GM18499 (cell line): ENCODE measurements around the gene TNS3.
"Not testable (repeated sequence)": the region's sequence is repeated elsewhere in the genome, so short reads cannot be mapped to it uniquely, and the experiment has no call there.

Experiments
- ATAC-seq: cut with Tn5 transposase; IDR thresholded peaks from one replicate; pipeline ENCODE4 v1.9.1; 2021; ENCODE audit warnings: moderate number of reproducible peaks; ENCODE audit not compliant: insufficient read depth, unreplicated experiment

The TNS3 gene

DNA sequence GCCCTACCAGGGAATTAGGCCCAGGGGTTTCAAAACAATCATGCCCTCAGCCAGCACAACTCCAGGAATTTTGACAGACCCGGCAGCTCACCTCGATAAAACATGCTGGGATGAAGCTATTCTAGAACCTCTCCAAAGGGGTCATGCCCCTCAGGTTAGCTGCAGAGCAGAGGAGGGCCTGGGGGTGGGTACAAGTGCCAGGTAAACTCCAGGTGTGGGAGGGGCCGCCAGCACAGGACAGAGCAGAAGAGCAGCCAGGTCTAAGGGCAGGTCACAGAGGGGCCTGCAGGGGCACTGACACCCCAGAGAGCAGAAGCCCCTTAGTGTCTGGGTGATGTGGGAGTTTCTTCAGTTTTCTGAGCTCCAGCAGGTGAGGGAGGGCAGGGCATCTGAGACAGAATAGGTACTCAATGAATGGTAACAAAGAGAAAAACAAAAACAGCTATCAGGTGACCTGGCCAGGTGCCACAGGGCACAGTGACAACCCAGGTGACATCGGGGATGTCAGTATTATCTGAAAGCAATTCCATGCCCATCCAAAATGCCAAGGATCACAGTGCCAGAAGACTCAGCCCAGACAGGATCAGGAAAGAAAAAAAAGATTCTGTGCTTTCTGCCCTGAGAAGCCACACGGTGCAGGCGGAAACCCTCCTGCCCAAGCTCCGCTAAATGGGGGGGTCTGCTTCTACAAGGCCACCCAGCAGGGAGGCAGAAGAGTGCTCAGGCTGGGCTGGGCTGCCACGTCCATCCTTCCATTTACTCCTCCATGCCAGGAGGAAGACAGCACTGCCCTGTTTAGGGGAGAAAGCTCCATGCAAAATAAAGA lies 104.5 kb downstream of the TNS3 start:
- no peak for ATAC-seq

DNA sequence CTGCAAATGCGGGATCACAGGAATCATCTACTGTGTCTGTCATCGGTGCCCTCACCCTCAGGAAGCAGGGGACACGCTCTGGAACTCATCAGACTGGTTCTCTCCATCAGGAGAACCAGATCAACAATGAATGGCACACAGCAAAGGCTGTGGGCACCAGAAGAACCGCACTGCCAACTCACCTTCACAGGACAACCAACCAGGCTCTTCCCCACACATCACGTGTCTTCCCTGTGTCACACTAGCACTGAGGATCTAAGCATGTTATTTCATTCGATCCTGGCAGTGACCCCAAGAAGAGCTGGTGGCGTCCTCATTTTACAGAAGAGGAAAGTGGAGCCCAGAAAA lies 106.1 kb downstream of the TNS3 start:
- ATAC-seq = no peak

GRCh38 chr7:47474937-47475879 lies 106.7 kb downstream of the TNS3 start:
- ATAC-seq = peak; percentile 95

- no peak for ATAC-seq
Measured at GRCh38 chr7:47474211-47474936, 107.5 kb downstream of the TNS3 start.

- no peak for ATAC-seq
Measured at GRCh38 chr7:47473499-47474210, 108.3 kb downstream of the TNS3 start.

GRCh38 chr7:47472444-47473157 lies 109.3 kb downstream of the TNS3 start:
- no peak for ATAC-seq

DNA sequence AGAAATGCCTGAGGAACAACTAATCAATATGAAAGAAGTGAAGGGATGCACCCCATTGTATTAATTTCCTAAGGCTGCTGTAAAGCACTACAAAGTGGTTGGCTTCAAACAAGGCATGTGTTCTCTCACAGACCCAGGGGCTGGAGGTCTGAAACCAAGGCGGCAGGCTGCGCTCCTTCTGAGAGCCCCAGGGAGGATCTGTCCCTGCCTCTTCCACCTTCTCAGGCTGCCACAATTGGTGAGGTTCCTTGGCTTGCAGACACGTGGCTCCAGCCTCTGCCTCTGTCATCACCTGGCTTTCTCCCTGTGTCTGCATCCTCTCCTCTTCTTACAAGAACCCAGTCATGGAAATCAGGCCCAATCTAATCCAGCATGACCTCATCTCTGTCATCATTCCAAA lies 110.1 kb downstream of the TNS3 start:
- ATAC-seq = no peak

GRCh38 chr7:47471358-47471703 lies 110.6 kb downstream of the TNS3 start:
- ATAC-seq = no peak

GRCh38 chr7:47470567-47471357 lies 111.1 kb downstream of the TNS3 start:
- ATAC-seq = no peak

GRCh38 chr7:47469846-47470245 lies 112.1 kb downstream of the TNS3 start:
- not testable (repeated sequence) for ATAC-seq

- no peak for ATAC-seq
Measured at GRCh38 chr7:47466832-47467231, 115.1 kb downstream of the TNS3 start.

DNA sequence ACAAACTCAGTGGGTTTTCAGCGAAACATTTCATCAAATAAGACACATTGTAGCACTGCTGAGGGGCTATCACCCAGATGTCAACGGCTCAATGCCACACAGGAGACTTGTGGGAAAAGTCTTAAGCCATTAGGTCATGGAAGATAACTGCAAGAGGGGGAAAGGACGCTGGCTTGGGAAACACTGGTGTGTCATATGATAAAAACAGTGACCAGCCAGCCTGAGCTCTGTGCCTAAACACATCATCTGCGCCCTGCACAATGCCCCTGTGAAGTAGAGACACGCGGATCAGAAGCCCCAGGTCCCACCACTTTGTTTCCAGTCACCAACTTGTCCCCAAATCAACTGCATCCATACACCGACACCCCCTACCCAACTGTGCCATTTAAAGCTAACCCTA lies 116.7 kb downstream of the TNS3 start:
- ATAC-seq = no peak

DNA sequence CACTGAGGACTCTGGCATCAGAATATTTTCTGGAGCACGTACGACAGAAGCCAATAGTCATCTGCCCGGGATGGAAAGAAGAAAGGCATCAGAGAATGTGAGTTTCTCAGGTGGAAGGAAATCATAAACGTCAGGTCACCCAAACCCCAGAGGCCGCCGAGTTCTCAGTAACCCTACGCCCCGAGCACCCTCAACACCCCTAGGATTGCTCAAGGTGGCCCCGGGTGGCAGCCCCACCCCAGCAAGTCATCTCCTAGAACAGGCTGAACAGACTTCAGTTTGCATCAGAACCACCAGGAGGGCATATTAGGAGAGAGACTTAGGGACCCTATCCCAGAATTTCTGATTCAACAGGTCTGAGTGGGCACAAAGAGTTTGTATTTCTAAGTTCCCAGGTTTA lies 117.6 kb downstream of the TNS3 start:
- ATAC-seq = no peak

DNA sequence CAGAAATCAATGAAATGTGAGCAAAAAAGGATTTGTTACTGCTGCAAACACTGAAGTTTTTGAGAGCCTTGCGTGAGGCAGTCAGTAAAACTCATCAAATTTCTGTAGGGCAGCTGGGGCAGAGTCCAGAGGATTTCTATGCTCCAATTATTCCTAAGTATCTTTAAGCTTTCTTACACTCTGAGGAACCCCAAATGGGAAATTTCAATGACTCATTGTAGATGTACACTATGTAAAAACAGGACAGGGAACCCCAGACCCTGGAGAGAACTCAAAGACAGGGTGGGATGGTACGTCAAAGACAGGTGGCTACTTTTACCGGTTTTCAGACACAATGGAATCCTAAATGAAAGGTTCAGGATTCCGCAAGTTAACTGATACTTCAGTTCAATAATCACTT lies 120.2 kb downstream of the TNS3 start:
- ATAC-seq = no peak

- no peak for ATAC-seq
Measured at GRCh38 chr7:47461161-47461560, 120.8 kb downstream of the TNS3 start.

- ATAC-seq = no peak
Measured at GRCh38 chr7:47460251-47460989, 121.5 kb downstream of the TNS3 start.

- no peak for ATAC-seq
Measured at GRCh38 chr7:47458486-47458885, 123.4 kb downstream of the TNS3 start.

- ATAC-seq = no peak
Measured at GRCh38 chr7:47458057-47458456, 123.9 kb downstream of the TNS3 start.
